GM10248 (cell line): ENCODE results near the gene FOXL2NB.

Experiments used
- CTCF ChIA-PET: fragments of 300-600 bp; sonication (Branson Sonifier 250); formaldehyde crosslinking; extraction: SDS; loops from one replicate; lab custom pipeline; 2021; ENCODE audit warnings: antibody characterized with exemption; lab: Yijun Ruan, JAX
- POLR2A ChIA-PET: fragments of 350-650 bp; sonication (Branson Sonifier 250); formaldehyde crosslinking; extraction: SDS; loops from one replicate; lab custom pipeline; 2020; ENCODE audit warnings: antibody characterized with exemption; lab: Yijun Ruan, JAX
- DNase-seq: peaks from one replicate; pipeline ENCODE4 v3.0.0; 2012; ENCODE audit errors: extremely low spot score
- TF ChIP-seq, protein P1 (sequence below): IDR thresholded peaks from 2 replicates; pipeline ENCODE4 v1.5.1; 2012; ENCODE audit warnings: mild to moderate bottlenecking, low read depth; ENCODE audit errors: extremely low read depth, missing control alignments, control extremely low read depth

FOXL2NB gene

DNA sequence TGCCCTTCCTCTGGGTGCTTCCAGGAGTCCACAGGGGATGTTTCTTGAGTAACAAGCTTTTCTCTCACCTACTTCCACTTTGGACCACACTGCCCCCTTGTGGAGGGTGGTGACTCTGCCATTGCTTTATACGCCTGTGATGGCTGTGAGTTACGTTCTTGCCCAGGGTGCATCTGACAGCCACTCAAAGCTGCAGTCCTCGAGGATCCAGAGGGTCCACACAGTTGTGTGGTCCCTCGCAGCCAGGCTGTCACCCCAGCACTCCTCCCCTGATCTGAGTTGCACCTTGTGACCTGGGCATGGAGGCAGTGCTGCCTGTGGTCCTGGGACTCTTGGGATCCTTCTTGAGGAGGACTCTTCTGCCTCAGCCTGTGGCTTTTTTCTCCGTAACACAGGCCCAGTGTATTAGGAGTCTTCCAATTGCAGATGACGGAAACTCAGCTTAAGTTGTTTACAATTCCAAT lies 23.5 kb upstream of the FOXL2NB start:
- TF ChIP-seq, protein P1, sequence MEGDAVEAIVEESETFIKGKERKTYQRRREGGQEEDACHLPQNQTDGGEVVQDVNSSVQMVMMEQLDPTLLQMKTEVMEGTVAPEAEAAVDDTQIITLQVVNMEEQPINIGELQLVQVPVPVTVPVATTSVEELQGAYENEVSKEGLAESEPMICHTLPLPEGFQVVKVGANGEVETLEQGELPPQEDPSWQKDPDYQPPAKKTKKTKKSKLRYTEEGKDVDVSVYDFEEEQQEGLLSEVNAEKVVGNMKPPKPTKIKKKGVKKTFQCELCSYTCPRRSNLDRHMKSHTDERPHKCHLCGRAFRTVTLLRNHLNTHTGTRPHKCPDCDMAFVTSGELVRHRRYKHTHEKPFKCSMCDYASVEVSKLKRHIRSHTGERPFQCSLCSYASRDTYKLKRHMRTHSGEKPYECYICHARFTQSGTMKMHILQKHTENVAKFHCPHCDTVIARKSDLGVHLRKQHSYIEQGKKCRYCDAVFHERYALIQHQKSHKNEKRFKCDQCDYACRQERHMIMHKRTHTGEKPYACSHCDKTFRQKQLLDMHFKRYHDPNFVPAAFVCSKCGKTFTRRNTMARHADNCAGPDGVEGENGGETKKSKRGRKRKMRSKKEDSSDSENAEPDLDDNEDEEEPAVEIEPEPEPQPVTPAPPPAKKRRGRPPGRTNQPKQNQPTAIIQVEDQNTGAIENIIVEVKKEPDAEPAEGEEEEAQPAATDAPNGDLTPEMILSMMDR, result peak; percentile 82
- ChIA-PET CTCF (interaction anchor here (0.5 to 19.3 kb wide), 66 partner anchors 8 to 854 kb away, joined by 3 to 503 read pairs (median 4); partner anchors contain the start of gene CEP70), POLR2A (no interaction called here)
- DNase-seq, result peak; percentile 82

DNA sequence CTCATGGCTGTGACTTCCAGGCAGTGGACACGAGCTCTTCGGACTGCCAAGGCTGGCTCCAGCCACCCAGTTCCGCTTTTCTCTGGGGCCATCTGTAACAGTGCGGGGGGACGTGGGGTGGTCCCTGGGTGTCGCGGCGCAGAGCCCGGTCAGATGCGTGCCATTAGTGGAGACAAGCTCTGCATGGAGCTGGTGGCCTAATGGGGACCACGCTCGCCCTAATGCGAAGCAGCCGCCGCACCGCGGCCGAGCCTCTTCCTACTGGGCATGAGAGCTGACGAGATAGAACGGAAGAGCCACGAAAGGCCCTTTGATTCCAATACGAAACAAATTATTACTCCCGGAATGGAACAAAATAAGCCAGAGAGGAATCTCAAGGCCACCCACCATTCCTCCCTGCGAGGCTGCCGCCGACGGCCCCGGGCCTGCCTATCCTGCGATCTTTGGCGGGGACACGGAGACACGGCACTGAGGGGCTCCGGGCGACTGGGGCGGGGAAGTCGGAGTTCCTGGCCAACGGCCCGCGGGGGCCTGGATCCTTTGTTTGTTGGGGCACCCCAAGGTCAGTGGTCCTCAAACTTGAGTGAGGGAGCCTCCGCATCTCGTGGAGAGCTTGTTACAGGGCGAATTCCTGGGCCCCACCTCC lies 18.2 kb upstream of the FOXL2NB start:
- TF ChIP-seq, protein P1, result no peak
- ChIA-PET CTCF (interaction anchor here (1.0 to 1.3 kb wide), 2 partner anchors 13 to 334 kb away, joined by 4 to 5 read pairs; no protein-coding TSS in a partner anchor), POLR2A (no interaction called here)
- no peak for DNase-seq

DNA sequence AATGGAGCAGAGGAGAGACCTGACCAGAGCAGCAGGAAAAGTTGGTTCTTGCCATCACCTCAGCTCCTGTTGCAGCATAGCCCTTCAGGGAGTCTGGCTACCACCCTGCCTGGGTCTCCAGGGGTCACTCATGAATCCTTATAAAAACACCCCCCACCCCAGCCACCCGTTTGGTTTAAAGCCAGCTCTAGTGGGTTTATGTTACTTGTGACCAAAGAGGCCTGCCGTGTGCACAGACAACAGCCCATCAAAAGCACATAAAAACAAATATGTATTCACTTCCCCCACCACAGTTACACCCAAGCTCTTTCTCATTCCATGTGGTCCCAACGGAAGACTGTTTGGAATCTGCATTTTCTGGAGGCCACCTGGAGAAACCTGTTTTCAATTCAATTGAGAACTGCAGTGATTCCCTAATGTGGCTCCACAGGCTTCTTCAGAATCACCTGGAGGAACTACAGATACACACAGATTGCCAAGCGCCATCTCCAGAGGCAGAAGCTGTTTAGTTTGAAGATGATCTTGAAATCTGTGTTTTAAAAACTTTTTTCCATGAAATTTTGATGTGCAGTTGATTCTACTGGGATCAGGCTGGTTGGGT lies 13.8 kb upstream of the FOXL2NB start:
- ChIA-PET CTCF (interaction anchor here (0.9 to 7.7 kb wide), 10 partner anchors 8 to 396 kb away, joined by 3 to 178 read pairs (median 4); partner anchors contain the start of gene CEP70), POLR2A (interaction anchor here (0.6 kb wide), 1 partner anchor 1156 kb away, joined by 3 read pairs; no protein-coding TSS in a partner anchor)
- TF ChIP-seq, protein P1, result no peak
- no peak for DNase-seq

DNA sequence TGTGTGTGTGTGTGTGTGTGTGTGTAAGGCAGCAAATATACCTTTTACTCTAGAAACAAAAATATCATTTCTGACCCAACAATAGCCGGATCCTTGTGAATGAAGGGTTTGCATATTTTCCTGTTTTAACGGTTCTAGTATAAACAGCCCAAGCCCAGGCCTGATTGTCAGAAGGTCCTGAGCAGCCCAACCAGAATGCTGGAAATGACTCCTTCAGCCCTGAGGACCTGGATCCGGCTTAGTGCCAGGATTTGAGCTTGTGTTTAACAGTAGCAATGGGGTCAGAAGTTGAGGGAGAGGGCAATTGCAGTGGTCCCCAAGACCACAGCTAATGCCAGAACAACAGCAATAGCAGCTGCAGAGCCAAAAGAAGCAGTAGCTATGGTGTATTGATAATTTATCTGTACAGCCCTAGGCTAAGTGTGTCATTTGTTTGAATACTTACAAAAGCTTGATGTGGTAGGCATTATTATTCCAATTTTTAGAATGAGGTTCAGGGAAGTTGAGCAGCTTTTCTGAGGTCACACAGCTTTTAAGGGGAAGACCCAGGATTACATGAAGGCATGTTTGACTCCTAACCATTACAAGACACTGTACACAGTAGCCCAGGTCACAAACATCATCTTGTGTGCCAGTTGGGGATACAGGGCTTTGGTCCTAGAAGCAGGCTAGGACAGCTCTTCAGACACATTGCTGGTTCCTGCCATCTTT lies 12.9 kb upstream of the FOXL2NB start:
- TF ChIP-seq, protein P1, result no peak
- no peak for DNase-seq
- CTCF ChIA-PET, result interaction anchor here (0.9 to 7.7 kb wide), 7 partner anchors 11 to 395 kb away, joined by 3 to 178 read pairs (median 6); partner anchors contain the start of gene CEP70

DNA sequence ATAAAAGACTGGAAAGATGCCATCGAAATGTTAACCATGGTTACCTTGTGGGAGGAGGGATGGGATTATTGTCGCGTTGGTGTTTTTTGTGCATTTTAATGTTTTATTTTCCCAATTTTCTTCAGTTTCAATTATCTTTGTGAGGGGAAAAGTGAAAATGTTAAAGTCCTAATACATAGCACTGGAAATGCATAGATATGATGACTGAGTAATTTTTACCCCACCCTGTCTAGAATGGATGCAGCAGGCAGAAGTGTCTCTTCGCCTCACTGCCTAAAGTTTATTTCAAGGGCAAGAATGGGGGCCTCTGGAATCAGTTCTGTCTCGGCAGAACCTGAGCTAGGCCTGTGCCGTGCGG lies 11.5 kb upstream of the FOXL2NB start:
- DNase-seq, result no peak
- POLR2A ChIA-PET, result no interaction called here
- CTCF ChIA-PET, result interaction anchor here (0.5 to 7.7 kb wide), 41 partner anchors 9 to 907 kb away, joined by 3 to 178 read pairs (median 4); partner anchors contain the start of genes CEP70, FOXL2 and FOXL2NB
- TF ChIP-seq, protein P1, result no peak

More for the DNA sequence above, 12.9 kb upstream of the FOXL2NB start:
- POLR2A ChIA-PET, result interaction anchor here (0.6 kb wide), 2 partner anchors 9 to 1157 kb away, joined by 3 to 4 read pairs; no protein-coding TSS in a partner anchor
